Upper lobe of right lung (tissue), 1 donor: ENCODE data around the gene SZT2. TPM values are rescaled to one million over a fixed set of nuclear protein-coding genes. Genes with fewer than 3 reads are reported as not detected.

Source experiments
- ATAC-seq: fragments of 200-7000 bp; cut with Tn5 transposase; one replicate; pipeline ENCODE4 v1.9.1; 2020; ENCODE audit warnings: mild to moderate bottlenecking, moderate library complexity
- DNase-seq: peaks from one replicate; pipeline ENCODE4 v3.0.0-alpha.2; 2020
- H3K27ac ChIP-seq: fragments of 200-600 bp; one replicate; pipeline ENCODE4 v1.8.0; 2022
- H3K27me3 ChIP-seq: fragments of 200-600 bp; one replicate; pipeline ENCODE4 v1.8.0; 2022; ENCODE audit warnings: mild to moderate bottlenecking
- H3K36me3 ChIP-seq: fragments of 200-600 bp; one replicate; pipeline ENCODE4 v1.8.0; 2022
- H3K4me1 ChIP-seq: fragments of 200-600 bp; one replicate; pipeline ENCODE4 v1.8.0; 2022
- H3K4me3 ChIP-seq: fragments of 200-600 bp; one replicate; pipeline ENCODE4 v1.8.0; 2022; ENCODE audit warnings: mild to moderate bottlenecking
- H3K9me3 ChIP-seq: fragments of 200-600 bp; one replicate; pipeline ENCODE4 v1.8.0; 2022
- CTCF ChIP-seq: fragments of 200-600 bp; IDR thresholded peaks from one replicate; pipeline ENCODE4 v1.8.0; 2022; ENCODE audit warnings: antibody characterized with exemption
- intact Hi-C: fragments of 100-400 bp; cut with DNase I; formaldehyde crosslinking; loops from one replicate; pipeline ENCODE4 v1.11.0; 2022
- total RNA-seq: library from RNA; stranded (reverse); fragmentation: NEBNext Ultra II Directional; extraction: Animal tissue kit (Norgen Biotek cat#: 25700); gene quantifications from one replicate; pipeline ENCODE4 v1.2.1, GENCODE V29; 2021
- donor health status: DM: no; HTN: yes; CAD: no; lungs with severe emphysema.

SZT2 gene
- total RNA-seq, 1 donor from 2014 or later: 70.4 TPM

GRCh38 chr1:43423672-43424550 lies 34.2 kb downstream of the SZT2 start:
- no peak overlapping the region for H3K27ac ChIP-seq
- peak; percentile 42 for ATAC-seq
- DNase-seq: no peak

GRCh38 chr1:43425045-43425444 lies 35.3 kb downstream of the SZT2 start:
- intact Hi-C loops: no loop called here
- no peaks in the 10 kb centered on the region for H3K9me3 ChIP-seq
- ATAC-seq (no peak), DNase-seq (no peak)
- no peaks in the 10 kb centered on the region for H3K27me3 ChIP-seq
- no peak for TF ChIP-seq CTCF
- no peak overlapping the region for H3K4me3 ChIP-seq
- H3K27ac ChIP-seq: no peak overlapping the region
- no peaks in the 10 kb centered on the region for H3K4me1 ChIP-seq
- peaks cover 91% of the 10 kb centered on the region for H3K36me3 ChIP-seq

More at GRCh38 chr1:43423672-43424550, 34.2 kb downstream of the SZT2 start:
- no peaks in the 10 kb centered on the region for H3K9me3 ChIP-seq
- H3K36me3 ChIP-seq: peaks cover 92% of the 10 kb centered on the region
- no peaks in the 10 kb centered on the region for H3K4me1 ChIP-seq
- TF ChIP-seq CTCF: no peak
- no peak overlapping the region for H3K4me3 ChIP-seq
- no peaks in the 10 kb centered on the region for H3K27me3 ChIP-seq
- intact Hi-C loops: no loop called here

GRCh38 chr1:43426221-43426620 lies 36.5 kb downstream of the SZT2 start:
- intact Hi-C loops: no loop called here
- TF ChIP-seq CTCF: no peak

GRCh38 chr1:43427524-43427923 lies 37.8 kb downstream of the SZT2 start:
- ATAC-seq: peak; percentile 30
- H3K27me3 ChIP-seq: no peaks in the 10 kb centered on the region
- intact Hi-C loops: no loop called here
- H3K27ac ChIP-seq: no peak overlapping the region
- DNase-seq: peak; percentile 77
- no peak overlapping the region for H3K4me3 ChIP-seq
- H3K36me3 ChIP-seq: peaks cover 92% of the 10 kb centered on the region
- TF ChIP-seq CTCF: no peak
- no peaks in the 10 kb centered on the region for H3K4me1 ChIP-seq
- H3K9me3 ChIP-seq: no peaks in the 10 kb centered on the region

More at GRCh38 chr1:43426221-43426620, 36.5 kb downstream of the SZT2 start:
- Histone ChIP-seq H3K9me3 (no peaks in the 10 kb centered on the region), H3K27me3 (no peaks in the 10 kb centered on the region), H3K4me3 (no peak overlapping the region), H3K27ac (no peak overlapping the region), H3K4me1 (no peaks in the 10 kb centered on the region), H3K36me3 (peaks cover 91% of the 10 kb centered on the region)
- ATAC-seq: no peak
- DNase-seq: no peak

- H3K27ac ChIP-seq: no peak overlapping the region
- ATAC-seq (no peak), DNase-seq (peak; percentile 48)
- no peak for TF ChIP-seq CTCF
- intact Hi-C loops: no loop called here
- no peaks in the 10 kb centered on the region for H3K4me1 ChIP-seq
- H3K27me3 ChIP-seq: no peaks in the 10 kb centered on the region
- H3K9me3 ChIP-seq: no peaks in the 10 kb centered on the region
- H3K36me3 ChIP-seq: peaks cover 92% of the 10 kb centered on the region
- no peak overlapping the region for H3K4me3 ChIP-seq
Measured at GRCh38 chr1:43427941-43428340, 38.2 kb downstream of the SZT2 start.
